Measurements from ENCODE around the gene DDX1.
"Not testable (repeated sequence)": the region's sequence is repeated elsewhere in the genome, so short reads cannot be mapped to it uniquely, and the experiment has no call there.

The DDX1 gene

GRCh38 chr2:15616850-15617777 is 25.4 kb downstream of the DDX1 start:
- no peak for DNase-seq (ENCODE audit: low spot score)

GRCh38 chr2:15617778-15618448 is 26.2 kb downstream of the DDX1 start:
- no peak for DNase-seq (ENCODE audit: low spot score)

DNA sequence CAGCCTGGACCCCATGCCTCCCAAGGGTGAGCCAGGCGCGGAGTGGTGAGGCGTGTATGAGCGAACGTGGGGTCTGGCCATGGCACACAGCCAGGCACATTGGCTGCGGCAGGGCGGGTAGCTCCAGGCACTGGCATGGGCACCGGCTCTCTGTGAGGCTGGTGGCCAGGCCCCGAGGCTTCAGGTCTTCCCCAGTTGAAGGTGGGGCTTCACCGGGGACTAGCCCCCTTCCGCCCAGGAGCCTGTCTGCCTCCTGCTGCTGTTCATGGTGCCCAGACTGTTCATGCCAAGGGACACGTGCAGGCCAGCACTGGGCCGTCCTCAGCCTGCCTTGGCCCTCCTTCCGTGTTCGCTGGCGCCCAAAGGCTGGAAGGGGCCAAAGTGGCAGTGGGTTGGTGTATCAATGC is 26.8 kb downstream of the DDX1 start:
- no peak for DNase-seq (ENCODE audit: low spot score)

- no peak for DNase-seq (ENCODE audit: low spot score)
These were observed 27.4 kb downstream of the DDX1 start for GRCh38 chr2:15619076-15619475.

DNA sequence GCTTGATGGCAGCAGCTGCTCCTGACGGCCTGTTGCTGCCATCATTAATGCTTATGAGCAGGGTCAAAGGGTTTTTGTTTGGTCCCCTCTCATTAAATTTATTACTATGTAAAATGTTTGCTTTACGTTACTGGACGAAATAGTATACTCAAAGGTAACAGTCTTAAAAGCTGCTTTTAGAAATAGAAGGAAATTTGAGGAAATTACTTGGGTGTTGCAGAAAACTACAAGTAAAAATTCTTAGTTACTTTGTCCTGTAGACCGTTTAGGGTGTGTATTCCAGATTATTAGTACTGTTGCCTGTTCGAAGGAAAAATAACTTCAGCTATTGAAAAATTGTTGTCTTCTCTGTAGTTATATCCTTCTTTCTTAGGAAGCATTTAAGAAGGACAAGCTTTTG is 27.8 kb downstream of the DDX1 start:
- no peak for DNase-seq (ENCODE audit: low spot score)

GRCh38 chr2:15619938-15620337 is 28.3 kb downstream of the DDX1 start:
- DNase-seq (ENCODE audit: low spot score) = no peak

GRCh38 chr2:15620340-15620739 is 28.7 kb downstream of the DDX1 start:
- no peak for DNase-seq (ENCODE audit: low spot score)

DNA sequence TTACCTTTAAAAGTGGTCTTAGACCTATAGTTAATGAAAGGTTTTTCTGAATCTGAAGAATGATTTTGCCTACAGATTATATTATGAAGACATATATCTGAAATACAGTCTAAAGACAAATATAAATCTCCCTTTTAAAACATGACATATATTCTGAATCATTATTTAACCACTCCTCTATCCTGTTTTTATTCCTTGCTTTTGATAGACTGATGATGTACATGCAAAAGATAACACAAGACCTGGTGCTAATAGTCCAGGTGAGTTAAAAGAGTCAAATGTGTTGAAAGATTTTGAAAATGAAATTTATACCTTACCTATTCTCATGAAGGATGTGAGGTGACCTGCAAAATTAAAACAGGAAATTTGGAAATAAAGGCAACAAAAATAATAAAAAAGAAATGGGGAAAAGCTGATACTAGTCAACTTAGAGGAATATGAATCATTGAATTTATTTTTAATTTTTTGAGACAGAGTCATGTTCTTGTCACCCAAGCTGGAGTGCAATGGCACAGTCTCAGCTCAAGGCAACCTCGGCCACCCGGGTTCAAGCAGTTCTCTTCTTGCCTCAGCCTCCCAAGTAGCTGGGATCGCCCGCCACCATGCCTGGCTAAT is 29.3 kb downstream of the DDX1 start:
- DNase-seq (ENCODE audit: low spot score) = no peak

DNA sequence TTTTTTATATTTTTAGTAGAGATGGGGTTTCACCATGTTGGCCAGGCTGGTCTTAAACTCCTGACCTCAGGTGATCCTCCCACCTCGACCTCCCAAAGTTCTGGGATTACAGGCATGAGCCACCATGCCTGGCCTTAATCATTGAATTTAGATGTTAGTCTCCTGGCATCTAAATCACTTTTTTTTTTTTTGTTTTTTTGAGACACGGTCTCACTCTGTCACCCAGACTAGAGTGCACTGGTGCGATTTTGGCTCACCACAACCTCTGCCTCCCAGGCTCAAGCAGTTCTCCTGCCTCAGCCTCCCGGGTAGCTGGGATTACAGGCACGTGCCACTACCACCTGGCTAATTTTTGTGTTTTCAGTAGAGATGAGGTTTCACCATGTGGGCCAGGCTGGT is 29.8 kb downstream of the DDX1 start:
- not testable (repeated sequence) for DNase-seq (ENCODE audit: low spot score)

- no peak for DNase-seq (ENCODE audit: low spot score)
These were observed 30.5 kb downstream of the DDX1 start for GRCh38 chr2:15622214-15622613.

- DNase-seq (ENCODE audit: low spot score) = no peak
These were observed 31.2 kb downstream of the DDX1 start for GRCh38 chr2:15622614-15623480.

- DNase-seq (ENCODE audit: low spot score) = no peak
These were observed 31.8 kb downstream of the DDX1 start for GRCh38 chr2:15623481-15623796.

DNA sequence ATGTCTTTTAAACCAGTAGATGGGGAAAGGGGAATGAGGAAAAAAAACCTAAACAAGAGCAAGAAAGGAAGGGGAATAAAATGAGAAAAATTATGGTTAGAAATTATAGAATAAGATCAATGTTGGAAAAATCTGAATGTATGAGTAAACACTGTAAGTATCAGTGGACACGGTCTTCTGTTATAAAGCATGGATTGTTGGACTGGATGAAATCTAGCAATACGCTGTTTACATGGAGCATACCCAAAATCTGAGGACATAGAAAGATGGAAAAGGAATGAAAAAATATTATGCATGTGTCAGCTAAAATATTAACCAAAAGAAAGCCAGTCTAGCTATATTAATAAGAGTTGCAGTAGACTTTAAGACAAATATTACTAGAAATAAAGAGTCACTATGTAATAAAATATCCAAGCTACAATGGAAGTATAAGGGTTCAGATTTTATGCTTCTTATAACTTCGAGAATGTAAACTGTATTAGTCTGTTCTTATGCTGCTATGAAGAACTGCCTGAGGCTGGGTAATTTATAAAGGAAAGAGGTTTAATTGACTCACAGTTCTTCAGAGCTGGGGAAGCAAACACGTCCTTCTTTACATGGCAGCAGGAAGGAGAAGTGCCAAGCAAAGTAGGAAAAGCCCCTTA is 32.4 kb downstream of the DDX1 start:
- DNase-seq (ENCODE audit: low spot score) = no peak

- DNase-seq (ENCODE audit: low spot score) = no peak
These were observed 33.2 kb downstream of the DDX1 start for GRCh38 chr2:15624903-15625302.

DNA sequence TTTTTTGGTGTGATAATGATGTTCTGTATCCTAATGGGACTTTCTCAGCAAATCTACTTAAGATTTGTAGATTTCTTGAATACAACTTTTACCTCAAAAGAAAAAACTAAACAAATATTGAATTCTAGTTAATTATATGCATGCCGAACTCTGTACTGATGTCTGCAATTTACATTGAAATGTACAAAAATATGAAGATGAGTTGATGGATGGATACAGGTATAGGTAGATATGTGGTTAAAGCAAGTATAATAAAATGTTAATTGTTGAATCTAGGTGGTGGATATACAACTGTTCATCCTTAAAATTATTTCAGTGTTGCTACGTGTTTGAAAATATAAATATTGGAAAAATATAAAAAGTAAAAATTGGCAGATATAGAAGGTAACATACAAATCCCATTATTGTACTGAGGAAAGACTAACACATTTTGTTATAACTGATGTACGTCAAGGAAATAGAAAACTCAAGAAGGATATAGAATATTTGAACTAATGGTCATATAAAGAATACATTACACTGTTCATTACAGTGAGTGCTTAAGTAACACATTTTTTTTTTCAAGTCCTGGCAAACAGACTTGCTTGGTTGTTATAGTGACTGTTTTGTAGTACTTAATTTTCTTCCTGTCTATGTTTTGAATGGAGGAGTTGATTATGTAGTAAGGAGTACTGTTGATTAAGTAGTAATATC is 33.8 kb downstream of the DDX1 start:
- no peak for DNase-seq (ENCODE audit: low spot score)

DNA sequence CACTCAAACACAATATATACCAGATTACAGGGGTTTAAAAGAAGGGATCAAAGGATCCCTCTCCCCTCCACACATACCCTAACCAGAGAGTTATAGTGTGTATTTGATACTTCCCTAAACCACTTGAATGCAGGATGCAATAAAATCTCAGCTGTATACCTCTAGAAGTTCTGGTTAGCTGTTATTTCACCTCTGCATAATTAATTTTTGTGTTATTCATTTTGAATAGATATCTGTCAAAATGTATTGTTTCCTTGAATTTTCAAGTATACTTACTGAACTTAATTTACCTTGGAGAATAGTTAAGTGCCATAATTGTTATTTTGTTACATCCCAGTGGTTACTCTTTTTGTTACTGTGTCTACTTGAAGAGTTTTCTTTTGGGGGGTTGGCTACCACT is 34.5 kb downstream of the DDX1 start:
- no peak for DNase-seq (ENCODE audit: low spot score)

DNA sequence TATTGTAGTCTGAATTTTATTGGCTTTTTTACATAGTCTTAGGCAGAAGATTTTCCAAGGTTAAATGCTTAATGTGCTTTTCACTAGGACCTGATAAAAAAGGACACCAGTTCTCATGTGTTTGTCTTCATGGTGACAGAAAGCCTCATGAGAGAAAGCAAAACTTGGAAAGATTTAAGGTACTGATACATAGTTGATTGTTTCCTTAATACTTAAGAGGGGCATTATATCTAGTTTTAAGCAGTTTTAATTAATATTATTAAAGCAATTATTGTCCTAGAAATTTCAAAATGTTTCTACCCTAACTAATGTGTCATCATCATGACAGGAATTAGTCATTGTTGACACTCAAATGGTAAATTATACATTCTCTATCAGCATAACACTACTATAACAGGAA is 35.3 kb downstream of the DDX1 start:
- DNase-seq (ENCODE audit: low spot score) = no peak

- DNase-seq (ENCODE audit: low spot score) = no peak
These were observed 36.4 kb downstream of the DDX1 start for GRCh38 chr2:15627817-15628684.

DNA sequence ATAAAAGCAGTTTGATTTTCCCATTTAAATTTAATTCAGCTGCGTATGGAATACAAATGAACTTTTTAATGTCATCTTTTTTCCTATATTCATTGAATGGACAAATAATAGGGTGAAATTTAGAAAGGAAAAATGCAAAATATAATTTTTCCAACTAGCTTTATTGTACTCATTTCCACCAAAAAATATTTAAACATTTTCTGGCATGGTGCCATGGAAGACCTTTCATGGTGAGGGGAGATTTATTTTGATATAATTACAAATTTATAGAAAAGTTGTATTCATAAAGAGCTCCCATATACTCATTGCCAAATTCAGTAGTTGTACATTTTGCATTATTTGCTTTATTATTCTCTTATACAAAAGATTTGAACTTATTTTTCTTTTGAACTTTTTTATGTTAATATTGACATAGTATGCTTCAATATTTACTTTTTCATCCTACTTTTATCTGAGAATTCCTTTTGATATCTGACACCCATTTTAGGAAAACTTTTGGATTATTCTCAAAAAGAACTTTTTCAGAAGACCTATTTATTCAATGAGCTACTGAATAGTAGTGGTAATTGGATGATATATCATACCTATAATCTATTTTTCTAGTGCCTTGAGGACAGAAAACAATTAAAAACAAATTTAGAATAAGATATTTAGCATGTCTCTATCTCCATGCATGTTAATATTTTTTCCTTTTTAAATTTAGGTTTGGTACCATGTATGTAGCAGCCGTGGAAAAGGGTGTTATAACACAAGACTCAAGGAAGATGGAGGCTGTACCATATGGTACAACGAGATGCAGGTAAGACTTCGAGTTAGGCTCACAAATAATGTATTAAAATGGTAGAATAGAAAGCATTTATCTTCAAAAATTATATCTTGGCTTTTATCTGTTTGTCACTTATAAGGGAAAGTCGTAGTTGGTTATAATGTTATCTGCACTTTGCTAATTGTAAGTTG is 37.5 kb downstream of the DDX1 start:
- no peak for DNase-seq (ENCODE audit: low spot score)

All from putamen (tissue), 1 donor.